GM23248 (cell line): ENCODE measurements around the gene KCNAB1.

Source experiments
- EZH2 ChIP-seq: fragments of 200-600 bp; sonication (generic); IDR thresholded peaks from 2 replicates; pipeline ENCODE4 v1.6.1; 2018; ENCODE audit warnings: antibody characterized with exemption, mild to moderate bottlenecking; ENCODE audit not compliant: insufficient read depth, poor library complexity, severe bottlenecking
- EZH2phosphoT487 ChIP-seq: fragments of 200-600 bp; sonication (generic); IDR thresholded peaks from 2 replicates; pipeline ENCODE4 v1.6.1; 2018; ENCODE audit warnings: antibody characterized with exemption, moderate library complexity, mild to moderate bottlenecking, low read depth; ENCODE audit not compliant: insufficient read depth

GRCh38 chr3:156489462-156489911, 369.1 kb downstream of the KCNAB1 start:
- no peak for TF ChIP-seq EZH2phosphoT487
- TF ChIP-seq EZH2 = no peak
